ENCODE data around the gene TRIM10.
"Not testable (repeated sequence)": the region's sequence is repeated elsewhere in the genome, so short reads cannot be mapped to it uniquely, and the experiment has no call there.

TRIM10 gene

GRCh38 chr6:30142665-30143064 is 18.3 kb downstream of the TRIM10 start:
- in situ Hi-C loops (cut with HindIII; ENCODE audit: low sequenced_read_pairs) = no loop called here
- no peak for DNase-seq (ENCODE audit: low read depth)
- no peak overlapping the region for H3K4me3 ChIP-seq (ENCODE audit: low read depth, low read length)
- no peak for TF ChIP-seq CTCF (IDR thresholded peaks at IDR 0.05; ENCODE audit: low read depth, low read length, missing control alignments)

GRCh38 chr6:30140240-30140639 is 20.8 kb downstream of the TRIM10 start:
- in situ Hi-C loops (cut with HindIII; ENCODE audit: low sequenced_read_pairs); H3K4me3 ChIP-seq (ENCODE audit: low read depth, low read length); DNase-seq (ENCODE audit: low read depth): not testable (repeated sequence)

- TF ChIP-seq CTCF (IDR thresholded peaks at IDR 0.05; ENCODE audit: low read depth, low read length, missing control alignments) = no peak
- DNase-seq (ENCODE audit: low read depth) = no peak
- in situ Hi-C loops (cut with HindIII; ENCODE audit: low sequenced_read_pairs) = no loop called here
Measured at GRCh38 chr6:30136570-30137286, 24.3 kb downstream of the TRIM10 start.

GRCh38 chr6:30135757-30136156 is 25.3 kb downstream of the TRIM10 start, which contains the start of gene TRIM40:
TSS of gene TRIM40 (plus strand) at chr6:30136140. CDS start at chr6:30137037, 897 bp downstream.
- in situ Hi-C loops (cut with HindIII; ENCODE audit: low sequenced_read_pairs) = no loop called here
- H3K4me3 ChIP-seq (ENCODE audit: low read depth, low read length) = no peak within 1 kb of the TSS
- DNase-seq (ENCODE audit: low read depth) = no peak
- TF ChIP-seq CTCF (IDR thresholded peaks at IDR 0.05; ENCODE audit: low read depth, low read length, missing control alignments) = no peak

More at GRCh38 chr6:30136570-30137286, 24.3 kb downstream of the TRIM10 start:
- H3K4me3 ChIP-seq (ENCODE audit: low read depth, low read length) = no peak overlapping the region

GRCh38 chr6:30135147-30135546 is 25.9 kb downstream of the TRIM10 start:
- no peak for TF ChIP-seq CTCF (IDR thresholded peaks at IDR 0.05; ENCODE audit: low read depth, low read length, missing control alignments)
- H3K4me3 ChIP-seq (ENCODE audit: low read depth, low read length) = no peak overlapping the region
- no peak for DNase-seq (ENCODE audit: low read depth)
- in situ Hi-C loops (cut with HindIII; ENCODE audit: low sequenced_read_pairs) = no loop called here

- no peak for TF ChIP-seq CTCF (IDR thresholded peaks at IDR 0.05; ENCODE audit: low read depth, low read length, missing control alignments)
- no peak overlapping the region for H3K4me3 ChIP-seq (ENCODE audit: low read depth, low read length)
- no peak for DNase-seq (ENCODE audit: low read depth)
- in situ Hi-C loops (cut with HindIII; ENCODE audit: low sequenced_read_pairs) = no loop called here
Measured at GRCh38 chr6:30131947-30132497, 29.0 kb downstream of the TRIM10 start.

Data from astrocyte of the cerebellum (primary cell).